BJ (cell line): ENCODE results near the gene FAM53A. TPM values are rescaled to one million over a fixed set of nuclear protein-coding genes. Genes with fewer than 3 reads are reported as not detected.

Experiments
- CTCF ChIA-PET: fragments of 350-600 bp; formaldehyde crosslinking; extraction: SDS; loops from one replicate; lab custom pipeline; 2021; ENCODE audit warnings: antibody characterized with exemption, inconsistent platforms; lab: Yijun Ruan, JAX
- POLR2A ChIA-PET: fragments of 300-600 bp; sonication (Branson Sonifier 250); formaldehyde crosslinking; extraction: SDS; loops from one replicate; lab custom pipeline; 2021; ENCODE audit warnings: antibody characterized with exemption; lab: Charles Lee
- DNase-seq: peaks from one replicate; pipeline ENCODE4 v3.0.0-alpha.2; 2011; ENCODE audit warnings: low read depth
- H3K27me3 ChIP-seq: 2 replicates; pipeline ENCODE4 v1.6.0; 2011; ENCODE audit warnings: low read length; ENCODE audit not compliant: control insufficient read depth, insufficient read depth
- H3K36me3 ChIP-seq: 2 replicates; pipeline ENCODE4 v1.5.1; 2011; ENCODE audit warnings: low read length; ENCODE audit not compliant: control insufficient read depth, insufficient read depth
- H3K4me3 ChIP-seq: 2 replicates; pipeline ENCODE4 v1.5.1; 2011; ENCODE audit warnings: low read depth, mild to moderate bottlenecking, control low read depth, low read length
- CTCF ChIP-seq: IDR thresholded peaks from 2 replicates; pipeline ENCODE4 v1.5.1; 2011; ENCODE audit warnings: low read depth, mild to moderate bottlenecking, control low read depth, inconsistent platforms, low read length, moderate library complexity; ENCODE audit not compliant: insufficient read depth
- polyA plus RNA-seq: library from polyadenylated mRNA; depleted of rRNA; stranded (reverse); fragments of >200 nt; gene quantifications from 2 replicates; pipeline ENCODE4 v1.2.3, GENCODE V29; 2011

The FAM53A gene
- polyA plus RNA-seq, 1 experiment, result 3.7 TPM

- POLR2A ChIA-PET, result no interaction called here
Observed at GRCh38 chr4:1728061-1728980, 44.2 kb upstream of the FAM53A start.

GRCh38 chr4:1727117-1728031 lies 43.3 kb upstream of the FAM53A start:
- Histone ChIP-seq H3K36me3 (peaks cover 9% of the 10 kb centered on the region), H3K27me3 (no peaks in the 10 kb centered on the region), H3K4me3 (no peak overlapping the region)
- no peak for DNase-seq
- CTCF ChIA-PET, result interaction anchor here (0.6 to 11.5 kb wide), 12 partner anchors 9 to 372 kb away, joined by 3 to 167 read pairs (median 4); partner anchors contain the start of gene SLBP
- no peak for TF ChIP-seq CTCF
- POLR2A ChIA-PET, result no interaction called here

More at GRCh38 chr4:1728061-1728980, 44.2 kb upstream of the FAM53A start:
- no peak for DNase-seq
- CTCF ChIA-PET, result interaction anchor here (1.1 to 11.5 kb wide), 5 partner anchors 8 to 180 kb away, joined by 3 to 167 read pairs (median 9); partner anchors contain the start of genes TACC3 and TMEM129
- no peak overlapping the region for H3K4me3 ChIP-seq
- H3K36me3 ChIP-seq, result peaks cover 9% of the 10 kb centered on the region
- H3K27me3 ChIP-seq, result no peaks in the 10 kb centered on the region
- TF ChIP-seq CTCF, result no peak

- Histone ChIP-seq H3K27me3 (no peaks in the 10 kb centered on the region), H3K4me3 (no peak overlapping the region), H3K36me3 (peaks cover 9% of the 10 kb centered on the region)
- no peak for DNase-seq
- peak; percentile 98 for TF ChIP-seq CTCF
- ChIA-PET POLR2A (no interaction called here), CTCF (interaction anchor here (0.8 to 11.5 kb wide), 13 partner anchors 8 to 371 kb away, joined by 3 to 167 read pairs (median 5); partner anchors contain the start of gene SLBP)
Observed at GRCh38 chr4:1726146-1726934, 42.2 kb upstream of the FAM53A start.

GRCh38 chr4:1725521-1725920 lies 41.4 kb upstream of the FAM53A start:
- no peaks in the 10 kb centered on the region for H3K27me3 ChIP-seq
- H3K4me3 ChIP-seq, result no peak overlapping the region
- H3K36me3 ChIP-seq, result peaks cover 9% of the 10 kb centered on the region
- no peak for DNase-seq
- ChIA-PET POLR2A (no interaction called here), CTCF (interaction anchor here (0.6 to 11.5 kb wide), 6 partner anchors 9 to 372 kb away, joined by 3 to 167 read pairs (median 6); no protein-coding TSS in a partner anchor)
- TF ChIP-seq CTCF, result no peak
